Jurkat, Clone E6-1 (cell line): ENCODE data around the gene L1CAM.
A peak's percentile ranks its signal among the peaks of the same experiment; 100 is the strongest.

Source experiments
- DNase-seq: peaks from one replicate; pipeline ENCODE4 v3.0.0-alpha.2; 2011; ENCODE audit warnings: low read depth, low spot score
- H3K4me3 ChIP-seq: 2 replicates; pipeline ENCODE4 v1.5.1; 2011; ENCODE audit warnings: mild to moderate bottlenecking, low read length, control low read depth, moderate library complexity

L1CAM gene

GRCh38 chrX:153905481-153906095, 19.6 kb upstream of the L1CAM start:
- DNase-seq, result no peak
- no peak overlapping the region for H3K4me3 ChIP-seq

GRCh38 chrX:153903991-153904957, 18.3 kb upstream of the L1CAM start, which contains the start of gene AVPR2:
TSS of gene AVPR2 (plus strand) at chrX:153904673. CDS start at chrX:153905146, 473 bp downstream.
- H3K4me3 ChIP-seq, result no peak within 1 kb of the TSS
- DNase-seq, result no peak

GRCh38 chrX:153903238-153903980, 17.4 kb upstream of the L1CAM start:
- no peak for DNase-seq
- no peak overlapping the region for H3K4me3 ChIP-seq

GRCh38 chrX:153902385-153902784, 16.4 kb upstream of the L1CAM start:
- no peak overlapping the region for H3K4me3 ChIP-seq
- DNase-seq, result no peak

- no peak for DNase-seq
- H3K4me3 ChIP-seq, result no peak overlapping the region
These were observed 15.8 kb upstream of the L1CAM start for GRCh38 chrX:153901753-153902140.

GRCh38 chrX:153900831-153901752, 15.1 kb upstream of the L1CAM start:
- DNase-seq, result peak; percentile 87
- H3K4me3 ChIP-seq, result peak overlapping the region; percentile 7; the same call in 1 of the 2 replicates

- DNase-seq, result no peak
- H3K4me3 ChIP-seq, result no peak overlapping the region
These were observed 11.9 kb upstream of the L1CAM start for GRCh38 chrX:153897899-153898298.

- no peak for DNase-seq
- no peak overlapping the region for H3K4me3 ChIP-seq
These were observed 3.1 kb upstream of the L1CAM start for GRCh38 chrX:153889123-153889522.

GRCh38 chrX:153888344-153888743, 2.4 kb upstream of the L1CAM start:
- no peak for DNase-seq
- no peak overlapping the region for H3K4me3 ChIP-seq

- no peak overlapping the region for H3K4me3 ChIP-seq
- no peak for DNase-seq
These were observed 1.4 kb upstream of the L1CAM start for GRCh38 chrX:153887385-153887784.

- no peak for DNase-seq
- no peak overlapping the region for H3K4me3 ChIP-seq
These were observed 942 bp upstream of the L1CAM start for GRCh38 chrX:153886915-153887314.

- no peak overlapping the region for H3K4me3 ChIP-seq
- no peak for DNase-seq
These were observed 675 bp downstream of the L1CAM start for GRCh38 chrX:153885208-153885787.

GRCh38 chrX:153884590-153884989, 1.4 kb downstream of the L1CAM start:
- no peak for DNase-seq
- no peak overlapping the region for H3K4me3 ChIP-seq

- DNase-seq, result no peak
- no peak overlapping the region for H3K4me3 ChIP-seq
These were observed 1.8 kb downstream of the L1CAM start for GRCh38 chrX:153884136-153884535.

- DNase-seq, result no peak
- no peak overlapping the region for H3K4me3 ChIP-seq
These were observed 2.7 kb downstream of the L1CAM start for GRCh38 chrX:153883163-153883843.

GRCh38 chrX:153882557-153882956, 3.4 kb downstream of the L1CAM start:
- DNase-seq, result no peak
- H3K4me3 ChIP-seq, result no peak overlapping the region

- no peak overlapping the region for H3K4me3 ChIP-seq
- DNase-seq, result no peak
These were observed 3.9 kb downstream of the L1CAM start for GRCh38 chrX:153882086-153882498.

- H3K4me3 ChIP-seq, result no peak overlapping the region
- DNase-seq, result no peak
These were observed 4.7 kb downstream of the L1CAM start for GRCh38 chrX:153881281-153881680.
